ENCODE measurements around the gene NT5C3A. TPM values are rescaled to one million over a fixed set of nuclear protein-coding genes. Genes with fewer than 3 reads are reported as not detected.

The NT5C3A gene
- total and polyA plus RNA-seq, 9 donors: 17.4 to 33.0 (median 22.4) TPM

DNA sequence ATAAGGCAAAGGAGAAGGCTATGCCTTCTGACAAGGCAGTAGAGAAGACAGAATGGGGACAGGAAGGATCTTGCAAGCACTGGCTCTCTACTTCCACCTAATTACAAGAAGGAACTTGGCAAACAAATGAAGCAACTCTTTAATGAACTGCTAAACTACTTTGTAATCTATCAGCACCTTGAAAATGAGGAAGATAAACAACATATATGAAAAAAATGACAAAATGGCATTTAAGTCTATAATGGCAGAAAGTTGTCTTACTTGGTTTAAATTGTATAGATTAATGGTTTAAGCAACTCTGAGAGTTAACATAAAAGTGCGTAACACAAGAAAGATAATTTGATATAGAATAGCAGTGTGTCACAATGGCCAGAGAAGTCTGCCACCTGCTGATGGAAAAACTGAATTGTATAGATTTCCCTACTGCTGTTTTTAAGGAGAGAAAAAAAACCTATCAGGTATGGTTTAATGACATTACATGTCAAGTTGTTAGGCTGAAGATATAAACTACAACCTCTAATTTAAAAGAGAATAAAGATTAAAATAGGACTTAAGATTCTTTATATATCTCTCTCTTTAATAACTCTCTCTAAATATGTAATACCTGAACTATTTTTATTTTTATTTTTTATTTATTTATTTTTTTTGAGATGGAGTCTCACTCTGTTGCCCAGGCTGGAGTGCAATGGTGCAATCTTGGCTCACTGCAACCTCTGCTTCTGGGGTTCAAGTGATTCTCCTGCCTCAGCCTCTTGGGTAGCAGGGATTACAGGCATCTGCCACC is 11.8 kb downstream of the NT5C3A start:
- Histone ChIP-seq H3K4me3 (no peak overlapping the region), H3K4me1 (ENCODE audit: insufficient read depth) (peaks cover 1% of the 10 kb centered on the region), H3K27ac (no peak overlapping the region), H3K36me3 (no peaks in the 10 kb centered on the region), H3K9me3 (no peaks in the 10 kb centered on the region), H3K27me3 (no peaks in the 10 kb centered on the region)
- WGBS, 3 donors: 0 to 38% (median 0%) methylated on average over 1 of the region's 1 CpG
- no peak for DNase-seq
- intact Hi-C loops (cut with DNase I): no loop called here
- TF ChIP-seq, protein P1, sequence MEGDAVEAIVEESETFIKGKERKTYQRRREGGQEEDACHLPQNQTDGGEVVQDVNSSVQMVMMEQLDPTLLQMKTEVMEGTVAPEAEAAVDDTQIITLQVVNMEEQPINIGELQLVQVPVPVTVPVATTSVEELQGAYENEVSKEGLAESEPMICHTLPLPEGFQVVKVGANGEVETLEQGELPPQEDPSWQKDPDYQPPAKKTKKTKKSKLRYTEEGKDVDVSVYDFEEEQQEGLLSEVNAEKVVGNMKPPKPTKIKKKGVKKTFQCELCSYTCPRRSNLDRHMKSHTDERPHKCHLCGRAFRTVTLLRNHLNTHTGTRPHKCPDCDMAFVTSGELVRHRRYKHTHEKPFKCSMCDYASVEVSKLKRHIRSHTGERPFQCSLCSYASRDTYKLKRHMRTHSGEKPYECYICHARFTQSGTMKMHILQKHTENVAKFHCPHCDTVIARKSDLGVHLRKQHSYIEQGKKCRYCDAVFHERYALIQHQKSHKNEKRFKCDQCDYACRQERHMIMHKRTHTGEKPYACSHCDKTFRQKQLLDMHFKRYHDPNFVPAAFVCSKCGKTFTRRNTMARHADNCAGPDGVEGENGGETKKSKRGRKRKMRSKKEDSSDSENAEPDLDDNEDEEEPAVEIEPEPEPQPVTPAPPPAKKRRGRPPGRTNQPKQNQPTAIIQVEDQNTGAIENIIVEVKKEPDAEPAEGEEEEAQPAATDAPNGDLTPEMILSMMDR (IDR thresholded peaks at IDR 0.05): peak in 2 of 3 donors; percentile 29 to 59
- TF ChIP-seq POLR2A (IDR thresholded peaks at IDR 0.05) (no peak), EP300 (IDR thresholded peaks at IDR 0.05) (no peak)

GRCh38 chr7:33048704-33049103 is 13.9 kb downstream of the NT5C3A start:
- Histone ChIP-seq H3K27me3 (no peaks in the 10 kb centered on the region), H3K36me3 (no peaks in the 10 kb centered on the region), H3K4me1 (ENCODE audit: insufficient read depth) (peaks cover 1% of the 10 kb centered on the region), H3K4me3 (no peak overlapping the region), H3K27ac (no peak overlapping the region), H3K9me3 (no peaks in the 10 kb centered on the region)
- WGBS, 3 donors: 98 to 100% (median 98%) methylated on average over 1 of the region's 1 CpG
- DNase-seq: no peak
- intact Hi-C loops (cut with DNase I): no loop called here
- TF ChIP-seq, protein P1 (IDR thresholded peaks at IDR 0.05): no peak
- TF ChIP-seq POLR2A (IDR thresholded peaks at IDR 0.05) (no peak), EP300 (IDR thresholded peaks at IDR 0.05) (no peak)

DNA sequence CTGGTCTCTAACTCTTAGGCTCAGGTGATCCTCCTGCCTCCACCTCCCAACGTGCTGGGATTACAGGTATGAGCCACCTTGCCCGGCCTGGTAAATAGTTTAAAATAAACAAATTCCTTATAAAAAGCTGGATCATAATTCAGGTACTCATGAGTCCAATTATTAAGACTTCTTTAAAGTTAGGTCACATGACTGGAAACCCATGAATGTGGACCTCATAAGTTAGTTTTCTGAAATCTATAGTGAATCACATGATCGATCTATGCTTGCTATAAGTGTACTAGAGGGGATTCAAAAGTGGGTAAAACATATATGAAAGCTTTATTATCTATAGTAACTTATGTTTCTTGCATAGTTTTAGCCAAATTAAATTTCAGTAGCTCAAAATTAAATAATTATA is 14.3 kb downstream of the NT5C3A start:
- Histone ChIP-seq H3K36me3 (no peaks in the 10 kb centered on the region), H3K27me3 (no peaks in the 10 kb centered on the region), H3K4me1 (ENCODE audit: insufficient read depth) (peaks cover 4% of the 10 kb centered on the region), H3K27ac (no peak overlapping the region), H3K9me3 (no peaks in the 10 kb centered on the region), H3K4me3 (no peak overlapping the region)
- no peak for DNase-seq
- WGBS, 3 donors: 93 to 96% (median 95%) methylated on average over 3 of the region's 3 CpGs
- TF ChIP-seq, protein P1 (IDR thresholded peaks at IDR 0.05): no peak
- TF ChIP-seq EP300 (IDR thresholded peaks at IDR 0.05): no peak
- no peak for TF ChIP-seq POLR2A (IDR thresholded peaks at IDR 0.05)
- intact Hi-C loops (cut with DNase I): no loop called here

- Histone ChIP-seq H3K27ac (no peak overlapping the region), H3K4me3 (no peak overlapping the region), H3K4me1 (ENCODE audit: insufficient read depth) (peaks cover 4% of the 10 kb centered on the region), H3K27me3 (no peaks in the 10 kb centered on the region), H3K9me3 (no peaks in the 10 kb centered on the region), H3K36me3 (no peaks in the 10 kb centered on the region)
- TF ChIP-seq EP300 (IDR thresholded peaks at IDR 0.05) (no peak), POLR2A (IDR thresholded peaks at IDR 0.05) (no peak)
- TF ChIP-seq, protein P1 (IDR thresholded peaks at IDR 0.05): no peak
- intact Hi-C loops (cut with DNase I): no loop called here
- no peak for DNase-seq
- 10 to 41% (median 15%) methylated on average over 2 of the region's 2 CpGs for WGBS, 3 donors
These were observed 17.6 kb downstream of the NT5C3A start for GRCh38 chr7:33044986-33045385.
